ENCODE data around the gene POLE4. TPM values are rescaled to one million over a fixed set of nuclear protein-coding genes. Genes with fewer than 3 reads are reported as not detected.

Gene POLE4
- polyA plus RNA-seq, 3 donors, result 35.0 to 345 (median 304) TPM

GRCh38 chr2:75007061-75007460, 48.6 kb downstream of the POLE4 start:
- no peaks in the 10 kb centered on the region for H3K27me3 ChIP-seq (ENCODE audit: control insufficient read depth in 2 of 2, insufficient read depth in 2 of 2, low read length in 2 of 2)
- no peaks in the 10 kb centered on the region for H4K20me1 ChIP-seq (ENCODE audit: insufficient read depth, low read length)
- no peaks in the 10 kb centered on the region for H3K36me3 ChIP-seq (replicated peaks in 1 of 2; ENCODE audit: control insufficient read depth in 1 of 2, insufficient read depth in 2 of 2, low read length in 2 of 2)
- no peaks in the 10 kb centered on the region for H3K9me3 ChIP-seq (replicated peaks in 1 of 2; ENCODE audit: control insufficient read depth in 1 of 2, insufficient read depth in 1 of 2, low read length in 2 of 2)
- TF ChIP-seq, protein P1, sequence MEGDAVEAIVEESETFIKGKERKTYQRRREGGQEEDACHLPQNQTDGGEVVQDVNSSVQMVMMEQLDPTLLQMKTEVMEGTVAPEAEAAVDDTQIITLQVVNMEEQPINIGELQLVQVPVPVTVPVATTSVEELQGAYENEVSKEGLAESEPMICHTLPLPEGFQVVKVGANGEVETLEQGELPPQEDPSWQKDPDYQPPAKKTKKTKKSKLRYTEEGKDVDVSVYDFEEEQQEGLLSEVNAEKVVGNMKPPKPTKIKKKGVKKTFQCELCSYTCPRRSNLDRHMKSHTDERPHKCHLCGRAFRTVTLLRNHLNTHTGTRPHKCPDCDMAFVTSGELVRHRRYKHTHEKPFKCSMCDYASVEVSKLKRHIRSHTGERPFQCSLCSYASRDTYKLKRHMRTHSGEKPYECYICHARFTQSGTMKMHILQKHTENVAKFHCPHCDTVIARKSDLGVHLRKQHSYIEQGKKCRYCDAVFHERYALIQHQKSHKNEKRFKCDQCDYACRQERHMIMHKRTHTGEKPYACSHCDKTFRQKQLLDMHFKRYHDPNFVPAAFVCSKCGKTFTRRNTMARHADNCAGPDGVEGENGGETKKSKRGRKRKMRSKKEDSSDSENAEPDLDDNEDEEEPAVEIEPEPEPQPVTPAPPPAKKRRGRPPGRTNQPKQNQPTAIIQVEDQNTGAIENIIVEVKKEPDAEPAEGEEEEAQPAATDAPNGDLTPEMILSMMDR (IDR thresholded peaks at IDR 0.05), result no peak
- Mint-ChIP-seq H3K4me1 (peaks cover 2% of the 10 kb centered on the region), H3K4me3 (no peak overlapping the region), H3K27me3 (ENCODE audit: low read depth in 3 of 3) (peaks cover 0 to 4% (median 0%) of the 10 kb centered on the region in 3 donors), H3K36me3 (no peaks in the 10 kb centered on the region), H3K9me3 (peaks cover 0 to 3% (median 0%) of the 10 kb centered on the region in 7 donors), H3K27ac (no peak overlapping the region)
- no peak overlapping the region for H3K4me3 ChIP-seq (replicated peaks in 1 of 3; ENCODE audit: low read depth in 2 of 3, low read length in 3 of 3)
- intact Hi-C loops (cut with micrococcal nuclease), result no loop called here
- 95% methylated on average over 2 of the region's 4 CpGs for WGBS (ENCODE audit: insufficient coverage)
- H3K4me2 ChIP-seq (replicated peaks; ENCODE audit: extremely low read depth, low read length, poor library complexity, severe bottlenecking), result no peak overlapping the region
- no peak overlapping the region for H3K27ac ChIP-seq (ENCODE audit: low read depth in 1 of 2, low read length in 2 of 2)
- no peak for DNase-seq
- H3K79me2 ChIP-seq (ENCODE audit: insufficient read depth, low read length), result no peaks in the 10 kb centered on the region
- no peak overlapping the region for H3K9ac ChIP-seq (ENCODE audit: insufficient read depth, low read length, poor library complexity, severe bottlenecking)
- no peak overlapping the region for H2AFZ ChIP-seq (ENCODE audit: insufficient read depth, low read depth, low read length, poor library complexity, severe bottlenecking)
- no peaks in the 10 kb centered on the region for H3K4me1 ChIP-seq (ENCODE audit: control insufficient read depth in 1 of 2, insufficient read depth in 2 of 2, low read length in 2 of 2)

DNA sequence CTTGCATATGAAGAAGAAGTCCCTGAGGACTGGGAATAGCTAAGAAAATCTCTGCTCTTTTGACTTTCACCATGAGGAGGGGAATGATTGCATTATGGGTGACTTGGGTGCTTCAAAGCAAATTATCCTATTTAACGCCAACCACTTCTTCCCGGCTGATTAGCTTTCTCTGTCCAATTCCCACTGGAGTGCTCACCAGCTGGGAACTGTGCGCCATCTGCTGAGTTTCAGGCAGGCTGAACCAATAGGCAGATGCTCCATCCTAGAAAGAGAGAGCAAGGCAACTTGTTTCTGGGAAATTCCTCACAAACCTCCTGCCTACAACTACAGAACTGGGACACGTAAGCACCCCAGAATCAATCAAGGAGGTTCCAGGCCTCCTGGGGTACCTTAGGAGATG, 49.4 kb downstream of the POLE4 start:
- Mint-ChIP-seq H3K27ac (no peak overlapping the region), H3K4me1 (no peaks in the 10 kb centered on the region), H3K9me3 (peaks cover 0 to 3% (median 0%) of the 10 kb centered on the region in 7 donors), H3K27me3 (ENCODE audit: low read depth in 3 of 3) (peaks cover 0 to 4% (median 0%) of the 10 kb centered on the region in 3 donors), H3K4me3 (no peak overlapping the region), H3K36me3 (no peaks in the 10 kb centered on the region)
- Histone ChIP-seq H3K4me1 (ENCODE audit: control insufficient read depth in 1 of 2, insufficient read depth in 2 of 2, low read length in 2 of 2) (no peaks in the 10 kb centered on the region), H3K36me3 (replicated peaks in 1 of 2; ENCODE audit: control insufficient read depth in 1 of 2, insufficient read depth in 2 of 2, low read length in 2 of 2) (no peaks in the 10 kb centered on the region), H3K79me2 (ENCODE audit: insufficient read depth, low read length) (no peaks in the 10 kb centered on the region), H3K4me2 (replicated peaks; ENCODE audit: extremely low read depth, low read length, poor library complexity, severe bottlenecking) (no peak overlapping the region), H3K9me3 (replicated peaks in 1 of 2; ENCODE audit: control insufficient read depth in 1 of 2, insufficient read depth in 1 of 2, low read length in 2 of 2) (no peaks in the 10 kb centered on the region), H3K9ac (ENCODE audit: insufficient read depth, low read length, poor library complexity, severe bottlenecking) (no peak overlapping the region), H3K27ac (ENCODE audit: low read depth in 1 of 2, low read length in 2 of 2) (no peak overlapping the region), H2AFZ (ENCODE audit: insufficient read depth, low read depth, low read length, poor library complexity, severe bottlenecking) (no peak overlapping the region), H3K27me3 (ENCODE audit: control insufficient read depth in 2 of 2, insufficient read depth in 2 of 2, low read length in 2 of 2) (no peaks in the 10 kb centered on the region), H3K4me3 (replicated peaks in 1 of 3; ENCODE audit: low read depth in 2 of 3, low read length in 3 of 3) (no peak overlapping the region), H4K20me1 (ENCODE audit: insufficient read depth, low read length) (no peaks in the 10 kb centered on the region)
- 100% methylated on average over 1 of the region's 4 CpGs for WGBS (ENCODE audit: insufficient coverage)
- TF ChIP-seq, protein P1 (IDR thresholded peaks at IDR 0.05), result no peak
- no peak for DNase-seq
- intact Hi-C loops (cut with micrococcal nuclease), result no loop called here
